Mesenchymal stem cell (in vitro differentiated cells and primary cell): ENCODE measurements around the gene EOLA1.

ENCODE experiments used
- DNase-seq: peaks from one replicate; pipeline ENCODE4 v3.0.0-alpha.2; 2013
- H2AFZ ChIP-seq: one replicate; pipeline ENCODE4 v1.6.1; 2013; ENCODE audit warnings: low read depth, mild to moderate bottlenecking, control low read depth, inconsistent platforms, low read length, moderate library complexity
- H2AK5ac ChIP-seq: 2 replicates; pipeline ENCODE4 v1.6.1; 2013; ENCODE audit warnings: low read length, moderate library complexity, mild to moderate bottlenecking, inconsistent platforms; ENCODE audit not compliant: severe bottlenecking
- H2BK120ac ChIP-seq: one replicate; pipeline ENCODE4 v1.6.1; 2013; ENCODE audit warnings: low read depth, mild to moderate bottlenecking, inconsistent platforms, low read length, moderate library complexity
- H2BK12ac ChIP-seq, 2 experiments: one replicate each; pipeline ENCODE4 v1.6.1; 2013; ENCODE audit warnings: inconsistent platforms in 2 of 2, low read length in 2 of 2, mild to moderate bottlenecking in 2 of 2, moderate library complexity in 2 of 2, control low read depth in 1 of 2
- H2BK15ac ChIP-seq: one replicate; pipeline ENCODE4 v1.6.1; 2013; ENCODE audit warnings: mild to moderate bottlenecking, low read depth, inconsistent platforms; ENCODE audit not compliant: poor library complexity, severe bottlenecking
- H2BK5ac ChIP-seq: 2 replicates; pipeline ENCODE4 v1.6.1; 2013; ENCODE audit warnings: low read depth, mild to moderate bottlenecking, low read length, control low read depth, inconsistent platforms; ENCODE audit not compliant: poor library complexity, severe bottlenecking
- H3K14ac ChIP-seq, 2 experiments: one replicate each; pipeline ENCODE4 v1.6.1; 2013; ENCODE audit warnings: inconsistent platforms in 2 of 2, low read length in 2 of 2, control low read depth in 1 of 2, mild to moderate bottlenecking in 1 of 2, moderate library complexity in 1 of 2
- H3K18ac ChIP-seq, 2 experiments: one replicate each; pipeline ENCODE4 v1.6.1; 2013; ENCODE audit warnings: inconsistent platforms in 2 of 2, low read length in 2 of 2, control low read depth in 1 of 2, low read depth in 1 of 2, mild to moderate bottlenecking in 1 of 2
- H3K23ac ChIP-seq, 2 experiments: one replicate each; pipeline ENCODE4 v1.6.1; 2013; ENCODE audit warnings: inconsistent platforms in 2 of 2, low read length in 2 of 2, mild to moderate bottlenecking in 2 of 2, moderate library complexity in 2 of 2, control low read depth in 1 of 2
- H3K27ac ChIP-seq: 2 replicates; pipeline ENCODE4 v1.5.1; 2013; ENCODE audit warnings: mild to moderate bottlenecking, moderate library complexity, low read length, control low read depth, inconsistent platforms; ENCODE audit not compliant: poor library complexity, severe bottlenecking
- H3K27me3 ChIP-seq, 2 experiments: 2 replicates each; pipeline versions ENCODE4 v1.6.1 to v1.7.0; 2013; ENCODE audit warnings: low read length in 2 of 2, mild to moderate bottlenecking in 2 of 2, moderate library complexity in 2 of 2, control low read depth in 1 of 2, inconsistent platforms in 1 of 2; ENCODE audit not compliant: control insufficient read depth in 1 of 2, insufficient read depth in 1 of 2
- H3K36me3 ChIP-seq, 2 experiments: 2 replicates each; pipeline versions ENCODE4 v1.6.1 to v1.7.0; 2013; ENCODE audit warnings: low read length in 2 of 2, control low read depth in 1 of 2, inconsistent platforms in 1 of 2, low read depth in 1 of 2, mild to moderate bottlenecking in 1 of 2; ENCODE audit not compliant: insufficient read depth in 2 of 2, control insufficient read depth in 1 of 2
- H3K4ac ChIP-seq, 2 experiments: one replicate each; pipeline ENCODE4 v1.6.1; 2013; ENCODE audit warnings: inconsistent platforms in 2 of 2, low read length in 2 of 2, mild to moderate bottlenecking in 2 of 2, moderate library complexity in 2 of 2, control low read depth in 1 of 2, low read depth in 1 of 2
- H3K4me1 ChIP-seq: 2 replicates; pipeline ENCODE4 v1.6.1; 2013; ENCODE audit warnings: low read depth, low read length, control low read depth; ENCODE audit not compliant: control insufficient read depth, insufficient read depth
- H3K4me2 ChIP-seq: 2 replicates; pipeline ENCODE4 v1.6.1; 2013; ENCODE audit warnings: low read length, mild to moderate bottlenecking, inconsistent platforms; ENCODE audit not compliant: poor library complexity, severe bottlenecking
- H3K4me3 ChIP-seq, 2 experiments: 2 replicates each; pipeline versions ENCODE4 v1.5.1 to v1.7.0; 2013; ENCODE audit warnings: low read length in 2 of 2, mild to moderate bottlenecking in 2 of 2, control low read depth in 1 of 2, low read depth in 1 of 2; ENCODE audit not compliant: insufficient read depth in 1 of 2
- H3K79me1 ChIP-seq: replicated peaks from 2 replicates; pipeline ENCODE4 v1.6.1; 2013; ENCODE audit warnings: mild to moderate bottlenecking, control low read depth, low read length, inconsistent platforms; ENCODE audit not compliant: poor library complexity, severe bottlenecking
- H3K9ac ChIP-seq: 2 replicates; pipeline ENCODE4 v1.7.0; 2013; ENCODE audit warnings: mild to moderate bottlenecking, low read length, moderate library complexity
- H3K9me3 ChIP-seq: 2 replicates; pipeline ENCODE4 v1.7.0; 2013; ENCODE audit warnings: mild to moderate bottlenecking, low read length; ENCODE audit not compliant: control insufficient read depth
- H4K8ac ChIP-seq: one replicate; pipeline ENCODE4 v1.6.1; 2013; ENCODE audit warnings: inconsistent platforms, mild to moderate bottlenecking, low read length, moderate library complexity
- H4K91ac ChIP-seq: one replicate; pipeline ENCODE4 v1.6.1; 2013; ENCODE audit warnings: mild to moderate bottlenecking, low read length, inconsistent platforms
- WGBS: methylation state at CpG from one replicate; pipeline ENCODE4 v1.1.7; 2013; ENCODE audit warnings: mixed read lengths; 5-methylcytosine and 5-hydroxymethylcytosine counted together

EOLA1 gene

GRCh38 chrX:149504226-149504914 lies 36.4 kb upstream of the EOLA1 start:
- Histone ChIP-seq H2BK15ac (no peak overlapping the region), H3K4me2 (peak overlapping the region; percentile 44), H3K9me3 (no peaks in the 10 kb centered on the region), H3K27me3 (peaks cover 0 to 29% of the 10 kb centered on the region in 2 experiments), H2BK120ac (no peak overlapping the region), H4K8ac (no peak overlapping the region), H2BK12ac (peak overlapping the region; percentile 21 to 84), H3K23ac (no peak overlapping the region), H3K9ac (peak overlapping the region; percentile 96), H4K91ac (no peak overlapping the region), H3K27ac (peak overlapping the region; percentile 53), H2AFZ (no peak overlapping the region), H3K4me3 (peak overlapping the region; percentile 79 to 88), H2AK5ac (peak overlapping the region; percentile 9), H3K18ac (peak overlapping the region in 1 of 2 experiments; percentile 85), H3K79me1 (peaks cover 2% of the 10 kb centered on the region), H3K14ac (peak overlapping the region in 1 of 2 experiments; percentile 59), H2BK5ac (no peak overlapping the region), H3K4ac (no peak overlapping the region), H3K36me3 (peaks cover 18 to 33% of the 10 kb centered on the region in 2 experiments), H3K4me1 (peaks cover 4% of the 10 kb centered on the region)
- peak; percentile 46 for DNase-seq
- WGBS = 56% methylated on average over 10 of the region's 10 CpGs

GRCh38 chrX:149504915-149505651 lies 35.7 kb upstream of the EOLA1 start, which contains the start of gene IDS:
Gene IDS (minus strand): TSS chrX:149505306. CDS start chrX:149505137, 169 bp downstream.
- peak within 1 kb of the TSS; percentile 8 for H2BK5ac ChIP-seq
- H2BK15ac ChIP-seq = no peak within 1 kb of the TSS
- peaks cover 4% of the 10 kb centered on the region for H3K4me1 ChIP-seq
- H3K9ac ChIP-seq = peak within 1 kb of the TSS; percentile 96
- peaks cover 0 to 37% of the 10 kb centered on the region in 2 experiments for H3K27me3 ChIP-seq
- peak within 1 kb of the TSS; percentile 83 to 85 for H3K18ac ChIP-seq
- DNase-seq = peak; percentile 89
- under 1% methylated on average over 30 of the region's 54 CpGs for WGBS
- peak within 1 kb of the TSS; percentile 54 for H4K8ac ChIP-seq
- peak within 1 kb of the TSS; percentile 9 for H2AK5ac ChIP-seq
- H3K23ac ChIP-seq = no peak within 1 kb of the TSS
- no peak within 1 kb of the TSS for H2BK120ac ChIP-seq
- H4K91ac ChIP-seq = peak within 1 kb of the TSS; percentile 61
- H3K36me3 ChIP-seq = peaks cover 14 to 26% of the 10 kb centered on the region in 2 experiments
- H2AFZ ChIP-seq = no peak within 1 kb of the TSS
- peak within 1 kb of the TSS in 1 of 2 experiments; percentile 93 for H3K14ac ChIP-seq
- H3K27ac ChIP-seq = peak within 1 kb of the TSS; percentile 53
- peaks cover 2% of the 10 kb centered on the region for H3K79me1 ChIP-seq
- peak within 1 kb of the TSS; percentile 79 to 88 for H3K4me3 ChIP-seq
- H3K9me3 ChIP-seq = no peaks in the 10 kb centered on the region
- peak within 1 kb of the TSS; percentile 21 to 84 for H2BK12ac ChIP-seq
- peak within 1 kb of the TSS; percentile 44 for H3K4me2 ChIP-seq
- H3K4ac ChIP-seq = peak within 1 kb of the TSS in 1 of 2 experiments; percentile 73

GRCh38 chrX:149505671-149506070 lies 35.1 kb upstream of the EOLA1 start:
- Histone ChIP-seq H3K4me3 (peak overlapping the region in 1 of 2 experiments; percentile 42), H3K27ac (no peak overlapping the region)
- 94% methylated on average over 8 of the region's 9 CpGs for WGBS

GRCh38 chrX:149506349-149506748 lies 34.5 kb upstream of the EOLA1 start:
- H2AFZ ChIP-seq = no peak overlapping the region
- no peak overlapping the region for H3K4me3 ChIP-seq
- no CpG with 5 or more reads among the region's 2 CpGs for WGBS
- H2BK15ac ChIP-seq = no peak overlapping the region
- H2BK5ac ChIP-seq = no peak overlapping the region
- no peak overlapping the region for H3K4ac ChIP-seq
- peaks cover 11 to 13% of the 10 kb centered on the region in 2 experiments for H3K36me3 ChIP-seq
- peaks cover 0 to 44% of the 10 kb centered on the region in 2 experiments for H3K27me3 ChIP-seq
- no peak overlapping the region for H3K4me2 ChIP-seq
- H3K14ac ChIP-seq = no peak overlapping the region
- H4K8ac ChIP-seq = no peak overlapping the region
- no peak overlapping the region for H4K91ac ChIP-seq
- no peak overlapping the region for H3K23ac ChIP-seq
- H3K4me1 ChIP-seq = peaks cover 5% of the 10 kb centered on the region
- H3K9me3 ChIP-seq = no peaks in the 10 kb centered on the region
- H3K79me1 ChIP-seq = peaks cover 2% of the 10 kb centered on the region
- H3K9ac ChIP-seq = no peak overlapping the region
- H3K27ac ChIP-seq = no peak overlapping the region
- H3K18ac ChIP-seq = no peak overlapping the region
- H2BK12ac ChIP-seq = no peak overlapping the region
- no peak overlapping the region for H2BK120ac ChIP-seq
- no peak overlapping the region for H2AK5ac ChIP-seq
- no peak for DNase-seq

More at GRCh38 chrX:149505671-149506070, 35.1 kb upstream of the EOLA1 start:
- no peaks in the 10 kb centered on the region for H3K9me3 ChIP-seq
- DNase-seq = no peak
- peaks cover 0 to 41% of the 10 kb centered on the region in 2 experiments for H3K27me3 ChIP-seq
- H2BK12ac ChIP-seq = no peak overlapping the region
- H2AFZ ChIP-seq = no peak overlapping the region
- H3K18ac ChIP-seq = no peak overlapping the region
- H3K14ac ChIP-seq = no peak overlapping the region
- peaks cover 2% of the 10 kb centered on the region for H3K79me1 ChIP-seq
- peak overlapping the region; percentile 96 for H3K9ac ChIP-seq
- H3K4me1 ChIP-seq = peaks cover 4% of the 10 kb centered on the region
- no peak overlapping the region for H2BK120ac ChIP-seq
- no peak overlapping the region for H3K23ac ChIP-seq
- no peak overlapping the region for H4K91ac ChIP-seq
- H3K4me2 ChIP-seq = no peak overlapping the region
- H2BK15ac ChIP-seq = no peak overlapping the region
- no peak overlapping the region for H2AK5ac ChIP-seq
- no peak overlapping the region for H4K8ac ChIP-seq
- H3K4ac ChIP-seq = no peak overlapping the region
- peaks cover 14 to 20% of the 10 kb centered on the region in 2 experiments for H3K36me3 ChIP-seq
- no peak overlapping the region for H2BK5ac ChIP-seq
